Pancreas (tissue), 10 donors: ENCODE data around the gene MSN. TPM values are rescaled to one million over a fixed set of nuclear protein-coding genes. Genes with fewer than 3 reads are reported as not detected.

Experiments
- ATAC-seq, 4 donors: fragments of 200-7000 bp; cut with Tn5 transposase; one replicate each; pipeline versions ENCODE4 v1.8.0 to v1.9.1; 2020; ENCODE audit warnings: mild to moderate bottlenecking in 4 of 4, moderate library complexity in 4 of 4
- DNase-seq, 6 donors: peaks; one replicate each; pipeline ENCODE4 v3.0.0-alpha.2; 2020
- FAIRE-seq: peaks from 2 replicates; lab custom pipeline; 2012; peaks lifted over from hg19 to GRCh38; lab: Jason Lieb, UNC
- H3K27ac ChIP-seq, 4 donors: fragments of 200-600 bp; sonication (generic); 1 replicate in 3 of 4; 2 replicates in 1 of 4; pipeline versions ENCODE4 v1.5.0 to v1.8.0; 2020
- H3K27me3 ChIP-seq, 4 donors: fragments of 200-600 bp; one replicate each; pipeline ENCODE4 v1.8.0; 2021
- H3K36me3 ChIP-seq, 3 donors: fragments of 200-600 bp; sonication (generic) in 1 of 3; one replicate each; pipeline versions ENCODE4 v1.5.0 to v1.8.0; 2020 to 2021
- H3K4me1 ChIP-seq, 3 donors: fragments of 200-600 bp; one replicate each; pipeline ENCODE4 v1.8.0; 2021
- H3K4me3 ChIP-seq, 4 donors: fragments of 200-600 bp; sonication (generic) in 2 of 4; one replicate each; pipeline versions ENCODE4 v1.5.0 to v1.8.0; 2020 to 2021
- H3K9me3 ChIP-seq, 4 donors: fragments of 200-600 bp; one replicate each; pipeline ENCODE4 v1.8.0; 2021
- CTCF ChIP-seq, 4 donors: fragments of 200-600 bp; sonication (generic) in 3 of 4; IDR thresholded peaks; one replicate each; pipeline versions ENCODE4 v1.5.0 to v1.8.0; 2021; ENCODE audit warnings: antibody characterized with exemption in 4 of 4
- WGBS, 2 donors: extraction: QIAGEN DNeasy Blood & Tissue Kit; methylation state at CpG; one replicate each; pipeline ENCODE4 v1.1.7; 2013; 5-methylcytosine and 5-hydroxymethylcytosine counted together
- intact Hi-C, 3 donors: fragments of 100-400 bp; cut with DNase I; formaldehyde crosslinking; loops; one replicate each; pipeline versions ENCODE4 v1.11.1 to v1.14.2; 2022
- polyA plus RNA-seq, 2 donors: library from polyadenylated mRNA; stranded (reverse); fragments of 200-250 nt; gene quantifications; one replicate each; pipeline ENCODE4 v1.2.3, GENCODE V29; 2013
- total RNA-seq, 6 donors: library from RNA; stranded (reverse); fragmentation: NEBNext Ultra II Directional in 4 of 6; extraction: Animal tissue kit (Norgen Biotek cat#: 25700) in 4 of 6; gene quantifications; one replicate each; pipeline versions ENCODE4 v1.2.1 to v1.2.4, GENCODE V29; 2021 to 2023
- donor health status: healthy with polysubstance abuse.
- donor health status: DM: no; HTN: no; CAD: no; lungs with moderate emphysema.
- donor health status: DM: no; HTN: no; CAD: no.
- donor health status: control.
- donor health status: control.
- donor health status: Bipolar disorder and iron deficiency.
- donor health status: DM: yes; HTN: yes; CAD: no.
- donor health status: DM: no; HTN: no; CAD: no.
- donor health status: DM: no; HTN: no; CAD: no.
- donor health status: DM: yes; HTN: yes; CAD: no.

MSN gene
- total and polyA plus RNA-seq, 8 donors, result 12.4 to 99.1 (median 23.4) TPM

- Histone ChIP-seq H3K9me3 (no peaks in the 10 kb centered on the region), H3K27ac (peak overlapping the region in 2 of 4 donors; percentile 57 to 60), H3K36me3 (no peaks in the 10 kb centered on the region), H3K27me3 (no peaks in the 10 kb centered on the region), H3K4me1 (peaks cover 0 to 25% (median 0%) of the 10 kb centered on the region in 3 donors), H3K4me3 (no peak overlapping the region)
- 4 to 8% methylated on average over 1 of the region's 1 CpG for WGBS, 2 donors
- ATAC-seq (peak; percentile 55 to 81 (median 70)), FAIRE-seq (no peak), DNase-seq (no peak)
- no peak for TF ChIP-seq CTCF (IDR thresholded peaks at IDR 0.05)
- intact Hi-C loops, result no loop called here
Observed at GRCh38 chrX:65679071-65679540, 11.7 kb downstream of the MSN start.

GRCh38 chrX:65681810-65682209 lies 14.4 kb downstream of the MSN start:
- DNase-seq (no peak), ATAC-seq (no peak), FAIRE-seq (no peak)
- peaks cover 0 to 25% (median 0%) of the 10 kb centered on the region in 3 donors for H3K4me1 ChIP-seq
- intact Hi-C loops, result no loop called here
- no peaks in the 10 kb centered on the region for H3K27me3 ChIP-seq
- no peak for TF ChIP-seq CTCF (IDR thresholded peaks at IDR 0.05)
- no peak overlapping the region for H3K4me3 ChIP-seq
- H3K9me3 ChIP-seq, result no peaks in the 10 kb centered on the region
- no peak overlapping the region for H3K27ac ChIP-seq
- H3K36me3 ChIP-seq, result no peaks in the 10 kb centered on the region

GRCh38 chrX:65685112-65685511 lies 17.7 kb downstream of the MSN start:
- ATAC-seq (no peak), DNase-seq (no peak), FAIRE-seq (no peak)
- intact Hi-C loops, result no loop called here
- Histone ChIP-seq H3K36me3 (no peaks in the 10 kb centered on the region), H3K4me1 (no peaks in the 10 kb centered on the region), H3K9me3 (no peaks in the 10 kb centered on the region), H3K27ac (no peak overlapping the region), H3K27me3 (no peaks in the 10 kb centered on the region), H3K4me3 (no peak overlapping the region)
- no peak for TF ChIP-seq CTCF (IDR thresholded peaks at IDR 0.05)
- WGBS, 2 donors, result 100% methylated on average over 1 of the region's 1 CpG

GRCh38 chrX:65686236-65686635 lies 18.8 kb downstream of the MSN start:
- intact Hi-C loops, result no loop called here
- DNase-seq (no peak), FAIRE-seq (no peak), ATAC-seq (peak in 3 of 4 donors; percentile 15 to 44 (median 44))
- H3K27me3 ChIP-seq, result no peaks in the 10 kb centered on the region
- no peak for TF ChIP-seq CTCF (IDR thresholded peaks at IDR 0.05)
- no peaks in the 10 kb centered on the region for H3K36me3 ChIP-seq
- H3K4me1 ChIP-seq, result no peaks in the 10 kb centered on the region
- no peak overlapping the region for H3K4me3 ChIP-seq
- no peaks in the 10 kb centered on the region for H3K9me3 ChIP-seq
- no peak overlapping the region for H3K27ac ChIP-seq

- H3K36me3 ChIP-seq, result no peaks in the 10 kb centered on the region
- H3K4me3 ChIP-seq, result no peak overlapping the region
- no peak for ATAC-seq
- intact Hi-C loops, result no loop called here
- no peak for DNase-seq
- no peaks in the 10 kb centered on the region for H3K27me3 ChIP-seq
- H3K4me1 ChIP-seq, result no peaks in the 10 kb centered on the region
- no peak for FAIRE-seq
- TF ChIP-seq CTCF (IDR thresholded peaks at IDR 0.05), result no peak
- WGBS, 2 donors, result 75 to 82% methylated on average over 3 of the region's 3 CpGs
- H3K27ac ChIP-seq, result no peak overlapping the region
- no peaks in the 10 kb centered on the region for H3K9me3 ChIP-seq
Observed at GRCh38 chrX:65687367-65687766, 19.9 kb downstream of the MSN start.
